Retina (tissue), 1 donor: ENCODE measurements around the gene SASH1.

Experiments
- DNase-seq: peaks from one replicate; pipeline ENCODE4 v3.0.0-alpha.2; 2016

The SASH1 gene

DNA sequence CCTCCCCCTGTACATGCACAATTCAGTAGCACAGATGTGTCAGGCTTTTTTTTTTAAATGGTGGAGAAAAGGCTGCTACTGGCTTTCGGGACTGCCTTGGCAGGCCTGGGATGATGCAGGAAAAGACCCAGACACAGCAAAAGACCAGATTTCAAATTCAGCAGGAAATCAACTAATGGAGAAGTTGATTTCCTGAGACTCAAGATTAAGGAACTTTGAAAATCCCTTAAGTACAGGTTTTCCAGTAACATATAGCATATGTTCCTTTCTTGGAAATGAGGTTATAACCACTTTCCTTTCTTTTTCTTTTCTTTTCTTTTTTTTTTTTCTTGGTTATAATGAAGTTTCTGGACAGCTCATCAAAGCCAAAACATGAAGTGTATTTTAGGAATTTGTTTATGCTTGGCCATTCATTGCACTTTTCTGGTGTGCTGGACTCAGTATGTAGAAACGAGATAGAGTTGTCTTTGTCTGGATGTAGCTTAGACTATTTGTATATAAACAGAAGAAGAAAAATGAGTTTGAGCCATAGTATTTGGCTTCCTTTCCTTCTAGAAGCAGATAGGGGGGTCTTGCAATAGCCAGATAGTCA is 119.4 kb downstream of the SASH1 start:
- DNase-seq, result no peak

DNA sequence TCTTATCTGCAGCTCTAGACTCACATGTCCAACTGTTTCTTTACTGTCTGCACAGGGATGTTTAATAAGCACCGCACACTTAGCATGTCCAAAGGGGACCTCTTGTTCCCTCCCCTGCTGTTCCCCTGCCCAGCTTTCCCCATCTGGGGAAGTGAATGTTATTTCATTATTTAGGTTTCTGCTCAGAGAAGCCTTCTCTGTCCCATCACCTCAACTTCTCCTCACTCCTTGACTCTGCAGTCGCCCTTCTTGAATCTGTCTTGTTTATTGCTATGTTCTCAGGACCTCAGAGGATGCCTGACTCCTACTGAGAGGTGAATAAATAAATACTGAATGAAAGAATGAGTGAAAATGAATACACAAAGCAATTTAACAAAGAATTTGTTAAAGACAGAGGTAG is 121.0 kb downstream of the SASH1 start:
- no peak for DNase-seq

DNA sequence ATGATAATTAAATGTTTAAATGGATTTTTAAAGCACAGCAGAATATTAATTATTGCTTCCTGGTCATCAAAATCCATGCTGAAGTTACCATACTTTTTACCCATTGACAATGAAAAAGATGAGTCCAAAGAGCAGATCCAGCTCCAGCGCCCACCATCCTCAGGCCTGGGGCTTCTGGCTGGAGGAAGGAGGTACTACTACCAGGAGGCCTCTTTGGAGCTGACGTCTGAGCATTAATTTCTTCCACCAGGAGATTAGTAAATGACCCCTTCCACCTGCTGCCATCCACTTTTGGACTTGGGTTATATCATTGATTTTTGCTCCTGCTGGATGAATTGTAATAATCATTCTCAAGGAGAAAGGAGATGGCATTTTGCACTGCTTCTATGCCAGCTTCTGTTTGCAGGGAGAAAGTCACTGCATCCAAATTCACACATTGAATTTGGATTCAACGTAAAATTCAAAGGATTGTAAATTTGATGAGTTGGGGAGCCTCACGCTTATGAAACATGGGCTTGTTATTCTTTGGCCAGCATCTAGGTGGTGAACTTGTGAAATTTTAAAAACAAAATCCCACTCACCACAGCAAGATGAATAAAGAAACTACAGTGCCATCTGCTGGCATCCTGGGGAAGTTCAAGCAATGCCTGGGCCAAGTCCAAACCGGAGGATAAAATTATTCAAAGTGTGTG is 121.8 kb downstream of the SASH1 start:
- peak; percentile 79 for DNase-seq

DNA sequence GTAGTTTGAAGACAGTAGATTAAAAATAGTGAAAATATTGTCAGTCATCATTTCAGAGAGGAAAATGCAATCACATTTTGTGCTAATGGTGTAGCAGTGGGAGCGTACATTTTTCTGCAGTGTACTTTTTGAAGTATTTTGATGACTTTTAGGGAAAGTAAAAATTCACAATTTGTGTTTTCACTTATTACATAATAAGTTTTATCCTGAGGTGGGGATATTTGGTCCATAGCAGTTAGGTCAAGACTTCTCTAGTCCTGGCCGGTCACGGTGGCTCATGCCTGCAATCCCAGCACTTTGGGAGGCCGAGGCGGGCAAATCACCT is 122.3 kb downstream of the SASH1 start:
- no peak for DNase-seq

DNA sequence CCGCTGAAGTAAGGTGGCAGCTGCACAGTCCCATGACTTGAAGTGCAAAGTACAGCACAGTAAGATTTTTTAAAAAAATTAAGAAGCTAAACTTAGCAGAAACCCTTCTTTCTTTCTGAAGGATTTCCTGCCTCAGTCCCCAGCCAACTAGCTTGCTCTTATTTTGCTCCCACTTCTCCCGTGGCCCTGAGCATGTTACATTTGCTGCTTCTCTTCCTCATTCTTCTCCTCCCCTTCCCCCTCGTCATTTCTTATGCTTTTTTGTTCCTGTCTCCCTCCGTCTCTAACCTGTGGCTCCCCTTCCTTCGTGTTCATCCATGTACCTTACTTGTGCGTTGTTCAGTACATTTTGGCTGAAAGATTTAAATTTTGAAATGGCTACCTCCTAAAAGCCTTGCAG is 123.0 kb downstream of the SASH1 start:
- no peak for DNase-seq

DNA sequence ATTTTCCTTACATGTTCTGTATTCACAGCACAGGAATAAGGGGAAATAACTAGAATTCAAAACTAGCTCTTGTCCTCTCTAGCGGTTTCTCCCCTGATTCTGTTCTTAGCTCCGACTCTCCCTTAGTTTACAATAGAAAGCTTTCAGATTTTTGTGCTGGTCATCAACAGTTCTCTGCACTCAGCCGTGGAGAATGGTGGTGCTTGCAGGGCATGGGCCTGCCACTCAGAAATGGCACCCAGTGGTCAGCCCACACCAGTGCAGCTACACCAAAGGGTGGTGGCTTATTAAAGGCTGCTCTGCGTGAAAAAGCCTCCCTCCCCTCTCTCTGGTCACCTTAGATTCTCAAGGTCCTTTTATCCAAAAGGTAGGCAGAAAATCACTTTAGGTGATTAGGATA is 123.5 kb downstream of the SASH1 start:
- no peak for DNase-seq

DNA sequence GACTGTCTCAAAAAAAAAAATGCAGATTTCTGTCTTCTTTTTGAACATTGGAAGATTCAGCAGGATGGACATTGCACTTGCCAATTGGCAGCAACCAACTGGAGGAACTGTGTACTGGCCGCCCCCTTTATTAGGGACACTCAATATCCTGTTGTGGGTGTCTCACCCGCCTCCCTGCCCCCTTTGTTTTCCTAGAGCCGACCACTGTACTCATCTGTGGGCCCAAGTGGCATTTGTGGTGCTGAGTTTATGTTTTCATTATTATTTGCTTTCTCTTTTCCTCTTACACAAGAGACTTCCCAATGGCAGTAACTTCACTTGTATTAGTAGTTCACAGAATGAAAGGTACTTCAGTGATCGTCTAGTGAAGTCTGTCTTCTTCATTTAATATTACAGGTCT is 125.3 kb downstream of the SASH1 start:
- no peak for DNase-seq

DNA sequence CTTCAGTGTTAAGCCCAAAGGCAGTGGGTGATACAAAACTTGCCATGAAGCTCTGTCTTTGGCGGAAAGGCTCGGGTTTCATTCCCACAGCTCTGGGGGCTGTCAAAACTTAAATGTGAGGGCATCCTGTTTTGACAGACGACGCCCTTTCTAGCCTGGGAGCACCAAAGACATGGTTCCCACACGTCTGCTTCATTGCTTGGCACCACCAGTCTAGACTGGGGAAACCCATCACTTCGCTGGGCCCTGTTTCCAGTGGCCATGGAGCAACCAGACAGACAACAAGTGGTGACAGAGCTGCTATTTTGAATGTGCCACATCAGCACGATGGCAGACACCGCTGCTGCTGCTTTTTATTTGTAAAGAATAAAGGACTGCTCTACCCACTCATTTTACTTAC is 127.5 kb downstream of the SASH1 start:
- no peak for DNase-seq

DNA sequence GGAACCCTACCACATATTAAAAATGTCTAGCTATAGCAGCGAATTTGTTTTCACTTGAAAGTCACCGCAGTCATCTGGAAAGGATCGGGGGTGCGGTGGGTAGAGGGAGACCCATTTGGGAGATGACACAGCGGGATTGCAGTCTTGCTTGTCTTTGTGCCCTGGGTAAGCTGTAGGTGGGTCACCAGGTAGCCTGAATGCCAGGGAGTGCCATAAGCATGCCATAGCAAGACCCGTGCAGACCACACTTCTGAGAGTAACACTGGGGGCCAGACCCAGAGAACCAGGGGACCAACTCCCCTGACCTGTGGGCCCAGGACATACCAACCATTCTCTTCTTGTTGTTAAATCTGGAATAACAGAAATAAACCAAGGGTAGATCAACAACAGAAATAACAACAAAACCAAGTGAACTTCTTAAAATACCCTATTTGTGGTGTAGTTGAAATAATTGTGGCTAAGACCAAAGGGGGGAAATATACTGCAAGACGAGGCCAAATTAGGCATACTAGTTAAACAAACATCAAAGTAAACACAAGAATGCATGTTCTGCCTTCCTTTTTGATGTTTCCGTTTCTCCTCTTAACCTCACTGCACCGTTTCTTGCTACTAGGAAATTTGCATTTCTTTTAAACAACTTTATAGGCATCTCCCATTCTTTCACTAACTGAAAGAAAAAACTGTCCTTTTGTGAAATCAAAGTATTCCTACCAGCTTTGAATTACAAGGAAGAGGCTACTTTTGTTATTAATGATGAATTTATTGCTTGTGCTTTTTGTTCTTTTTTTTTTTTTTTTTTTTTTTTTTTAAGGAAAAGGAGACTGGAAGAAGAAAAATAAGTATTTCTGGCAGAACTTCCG is 128.2 kb downstream of the SASH1 start:
- no peak for DNase-seq

DNA sequence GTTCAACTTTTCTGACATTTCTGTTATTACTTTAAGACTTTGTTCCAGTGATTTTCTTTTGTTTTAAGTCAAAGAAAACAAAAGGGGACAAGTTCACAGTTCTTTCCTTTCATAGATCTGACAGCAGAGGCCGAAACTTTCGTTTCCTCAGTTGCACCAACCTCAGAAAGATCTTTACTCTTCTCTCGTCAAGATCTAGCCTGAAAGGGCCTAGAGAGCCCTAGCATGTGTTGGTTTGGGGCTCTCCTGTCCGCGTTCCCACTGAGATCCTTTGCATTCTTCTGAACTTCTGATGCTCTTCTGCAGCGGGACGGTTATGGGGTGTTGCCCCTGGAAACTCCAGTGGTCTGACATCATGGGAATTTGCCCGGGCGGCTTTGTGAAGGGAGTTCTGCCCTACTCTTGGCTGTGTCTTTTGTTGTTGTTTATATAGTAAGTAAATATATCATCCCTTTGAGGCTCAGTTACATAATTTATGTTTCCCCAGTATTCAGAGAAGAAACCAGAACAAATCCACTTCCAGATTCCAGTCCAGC is 129.1 kb downstream of the SASH1 start:
- DNase-seq, result no peak

DNA sequence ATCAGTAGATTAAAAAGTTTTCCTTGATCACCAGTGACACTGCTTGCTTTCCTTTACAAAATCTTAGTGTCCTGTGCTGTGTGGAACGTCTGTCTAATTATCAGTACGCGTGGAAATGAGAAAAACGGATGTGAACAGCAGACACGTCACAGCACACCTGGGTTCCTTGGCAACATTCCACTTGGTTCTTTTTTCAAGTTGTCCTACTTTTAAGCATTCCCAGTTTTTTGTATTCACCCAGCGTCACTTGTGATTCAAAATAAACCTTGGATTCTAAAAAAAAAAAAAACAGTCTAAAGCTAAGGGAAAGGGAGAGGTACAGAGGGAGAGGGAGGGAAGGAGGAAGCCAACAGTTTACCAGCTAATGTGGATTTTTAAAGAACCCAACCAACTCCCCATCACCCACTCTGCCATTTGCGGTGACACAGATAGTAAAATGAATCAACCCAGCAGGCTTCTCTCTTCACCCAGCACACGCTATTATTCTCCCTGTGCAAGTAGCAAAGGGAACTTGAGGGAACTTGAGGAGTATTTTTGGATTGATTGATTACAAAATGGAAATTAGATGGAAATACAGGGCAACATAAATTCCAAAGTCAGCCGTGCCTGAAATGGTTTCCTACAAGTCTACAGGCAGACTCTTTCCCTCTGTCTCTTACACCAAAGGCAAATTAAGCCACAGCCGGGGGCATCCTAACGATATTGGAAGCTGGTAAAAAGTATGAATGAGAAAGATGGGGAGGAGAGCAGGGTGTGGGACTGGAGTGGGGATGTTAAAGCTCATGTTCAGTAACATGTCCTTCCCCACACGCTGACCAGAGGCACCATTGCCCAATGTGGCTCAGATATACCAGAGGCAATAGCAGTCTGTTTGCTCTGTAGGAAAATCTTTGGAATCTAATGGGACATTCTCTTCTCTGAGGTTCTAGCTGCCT is 129.8 kb downstream of the SASH1 start:
- DNase-seq, result no peak

DNA sequence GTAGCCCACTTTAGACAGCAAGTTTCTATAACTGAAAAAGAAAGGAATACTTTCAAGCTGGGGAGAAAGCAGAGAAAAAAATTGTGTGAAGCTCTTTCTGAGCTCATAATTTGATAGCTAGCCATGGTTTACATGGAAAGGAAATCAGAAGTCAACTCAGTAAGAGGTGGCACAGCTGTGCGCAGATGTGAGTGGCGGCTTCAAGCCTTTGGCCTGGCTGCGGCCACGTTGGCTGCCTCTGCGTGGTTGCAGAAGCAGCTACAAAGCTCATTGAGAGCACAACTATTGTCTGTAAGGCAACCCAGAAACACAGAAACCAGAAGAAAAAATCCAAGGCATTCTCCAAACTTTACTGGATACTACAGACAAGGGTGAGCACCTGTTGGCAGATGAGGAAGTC is 136.9 kb downstream of the SASH1 start:
- no peak for DNase-seq

DNA sequence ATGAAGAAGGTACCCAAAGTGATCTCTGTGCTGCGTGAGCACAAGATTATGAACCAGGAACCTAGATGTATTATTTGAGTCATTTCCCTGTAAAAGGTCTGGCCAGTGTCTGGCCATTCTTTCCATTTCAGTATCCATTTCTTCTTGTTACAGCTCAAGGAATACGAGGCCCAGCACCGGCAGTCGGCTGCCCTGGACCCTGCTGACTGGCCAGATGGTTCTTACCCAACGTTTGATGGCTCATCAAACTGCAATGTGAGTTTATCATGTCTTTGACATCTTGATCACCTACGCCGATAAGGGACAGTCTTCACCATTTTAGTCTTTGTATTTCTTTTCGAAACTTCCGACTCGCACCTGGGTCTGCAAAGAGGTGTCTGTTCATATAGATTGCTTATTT is 144.8 kb downstream of the SASH1 start:
- no peak for DNase-seq

DNA sequence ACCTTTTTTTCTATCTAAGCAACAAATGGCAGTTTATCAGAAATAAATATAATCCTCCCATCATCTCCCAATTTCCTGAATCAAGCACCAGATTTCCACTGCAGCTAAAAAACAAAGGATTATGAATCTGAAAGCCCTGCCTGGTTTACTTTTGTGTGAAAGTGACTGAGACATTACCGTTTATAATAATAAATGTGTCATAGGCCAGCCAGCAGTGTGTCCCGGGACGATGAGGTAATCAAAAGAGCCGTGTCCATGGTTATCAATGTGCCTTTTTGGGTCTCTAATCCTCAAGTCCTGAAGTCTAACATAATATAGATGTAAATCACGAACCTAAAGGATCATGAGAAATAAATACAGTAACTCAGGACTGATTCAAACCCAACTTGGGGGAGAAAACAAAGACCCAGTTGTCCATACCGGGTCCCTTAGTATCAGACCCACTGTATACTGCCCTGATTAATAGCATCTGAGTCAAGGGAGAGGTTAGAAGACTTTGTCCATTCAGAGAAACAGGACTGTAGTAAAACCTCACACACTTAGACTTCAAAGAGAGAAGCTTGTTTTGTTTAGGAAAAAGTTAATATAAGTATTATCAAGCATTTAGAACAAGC is 149.1 kb downstream of the SASH1 start:
- DNase-seq, result no peak

DNA sequence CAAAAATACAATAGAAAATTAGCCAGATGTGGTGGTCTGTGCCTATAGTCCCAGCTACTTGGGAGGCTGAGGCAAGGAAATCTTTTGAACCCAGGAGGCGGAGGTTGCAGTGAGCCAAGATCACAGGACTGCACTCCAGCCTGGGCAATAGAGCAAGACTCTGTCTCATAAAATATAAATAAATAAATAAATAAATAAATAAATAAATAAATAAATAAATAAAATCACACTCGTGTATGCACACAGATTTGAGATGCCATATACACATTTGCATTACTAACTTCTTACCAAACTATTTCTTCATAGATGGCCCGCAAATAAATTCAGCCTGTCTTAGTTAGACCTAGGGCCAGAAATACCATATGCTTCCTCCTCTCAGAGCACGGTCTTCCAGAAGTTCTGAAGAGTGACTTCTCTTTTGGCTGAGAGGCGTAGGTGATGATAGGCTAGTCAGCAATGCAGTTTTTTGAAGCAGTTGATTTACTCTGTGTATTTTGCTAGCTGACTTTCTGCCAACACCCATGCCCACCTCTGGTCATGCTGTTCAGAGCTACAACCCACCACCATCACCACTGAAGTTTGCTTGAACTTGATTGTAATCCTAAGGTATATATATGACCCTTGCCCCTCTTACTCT is 150.1 kb downstream of the SASH1 start:
- DNase-seq, result no peak

DNA sequence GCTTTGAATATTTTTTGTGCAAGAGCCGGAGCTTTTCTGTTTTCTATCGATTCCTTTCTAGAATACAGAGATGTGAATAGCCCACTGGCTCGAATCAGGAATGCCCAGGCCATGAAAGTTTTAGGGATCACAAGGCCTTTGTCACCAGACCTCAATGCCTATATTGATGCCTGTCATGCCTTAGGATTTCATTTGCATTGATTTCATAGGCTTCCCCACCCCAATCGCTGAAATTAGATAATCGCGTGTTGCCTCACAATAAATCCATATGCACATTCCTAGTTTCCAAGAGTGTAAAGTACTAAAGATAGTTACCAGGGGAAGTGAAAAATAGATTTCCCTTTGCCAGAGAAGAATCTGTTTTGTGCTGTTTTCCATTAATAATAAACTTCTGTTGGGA is 150.8 kb downstream of the SASH1 start:
- DNase-seq, result no peak

DNA sequence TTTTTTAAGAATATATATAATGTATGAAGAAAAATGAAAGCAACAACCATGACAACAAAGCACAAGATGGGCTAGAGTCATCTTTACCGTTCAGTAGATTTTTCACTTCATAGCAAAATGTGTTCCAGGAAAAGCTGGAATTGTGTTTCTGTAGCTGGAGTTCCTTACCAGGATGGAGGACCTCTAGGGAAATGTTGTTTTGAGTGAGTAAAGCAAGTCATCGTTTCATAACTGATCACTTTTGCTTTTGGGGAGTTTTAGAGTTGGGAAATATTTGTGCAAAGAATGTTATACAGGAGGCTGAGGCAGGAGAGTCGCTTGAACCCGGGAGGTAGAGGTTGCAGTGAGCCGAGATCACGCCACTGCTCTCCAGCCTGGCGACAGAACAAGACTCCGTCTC is 151.6 kb downstream of the SASH1 start:
- DNase-seq, result no peak

DNA sequence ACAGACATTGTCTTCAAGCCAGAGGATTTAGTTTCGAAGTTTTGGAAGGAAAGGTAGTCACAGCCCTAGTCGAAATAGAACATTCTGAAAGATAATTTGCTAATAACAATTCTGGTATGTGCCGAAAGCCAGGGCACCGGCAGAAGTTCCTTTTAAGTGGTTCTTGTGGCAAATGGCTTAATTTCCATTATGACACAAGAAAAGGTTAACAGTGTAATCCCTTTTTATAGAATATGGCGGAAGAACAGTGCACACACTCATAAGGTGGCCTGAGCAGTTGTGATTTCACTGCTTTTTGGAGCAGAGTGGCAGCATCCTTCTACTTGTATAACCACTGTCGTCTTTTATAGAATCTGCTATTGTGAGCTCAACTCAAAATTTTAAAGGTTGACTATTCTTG is 152.4 kb downstream of the SASH1 start:
- no peak for DNase-seq

DNA sequence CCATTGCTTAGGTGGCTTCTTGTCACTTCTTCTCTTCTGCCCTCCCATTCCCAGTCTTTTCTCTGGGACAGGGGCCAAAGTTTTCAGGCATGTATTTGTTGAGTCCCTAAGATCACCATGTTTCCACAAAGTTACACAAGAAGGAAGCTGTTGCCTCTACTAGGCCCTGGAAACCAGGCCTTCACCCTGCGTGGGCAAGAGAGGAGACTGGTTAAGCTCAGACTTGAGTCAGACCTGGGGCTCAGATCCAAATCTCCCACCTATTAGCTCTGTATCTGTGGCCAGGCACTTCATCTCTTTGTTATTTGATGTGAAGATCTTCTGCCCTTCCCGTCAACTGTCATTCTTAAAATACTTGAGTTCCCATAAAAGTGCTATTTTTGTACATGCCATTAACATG is 154.6 kb downstream of the SASH1 start:
- DNase-seq, result no peak

DNA sequence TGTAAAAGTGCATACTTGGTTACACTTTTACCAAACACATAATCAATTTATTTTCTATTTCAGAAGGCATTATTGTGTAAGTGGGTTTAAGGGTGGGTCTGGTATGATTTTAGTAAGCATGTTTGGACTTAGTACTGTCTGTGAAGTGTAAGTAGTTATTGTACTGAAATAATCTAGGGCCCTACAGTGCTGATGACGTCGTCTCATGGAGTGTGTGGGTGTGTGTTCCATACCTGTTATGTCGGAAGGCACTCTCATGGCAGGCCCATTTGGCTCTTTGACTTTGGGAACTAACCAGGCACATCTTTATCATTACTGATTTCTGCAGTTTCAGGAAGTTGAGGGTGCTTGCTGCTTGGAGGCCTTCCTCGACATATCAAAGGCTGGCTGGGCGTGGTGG is 155.1 kb downstream of the SASH1 start:
- DNase-seq, result no peak

DNA sequence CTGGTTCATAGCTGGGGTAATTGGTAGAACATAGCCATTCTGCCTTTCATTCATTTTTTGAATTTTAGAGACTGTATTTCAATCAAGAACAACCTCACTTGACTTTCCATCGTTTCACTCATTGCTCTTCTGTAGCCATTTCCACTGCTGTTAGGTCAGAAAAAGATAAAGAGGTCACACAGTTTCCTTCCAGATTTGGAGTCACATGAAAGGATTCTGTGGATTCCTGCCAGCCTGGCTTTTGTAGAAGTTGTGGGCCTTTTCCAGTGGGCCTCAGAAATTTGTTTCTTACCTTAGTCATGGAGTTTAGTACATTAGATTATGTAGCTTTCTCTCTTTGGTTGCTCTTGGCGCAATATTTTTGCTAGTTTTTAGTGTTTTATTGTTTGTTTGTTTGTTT is 157.8 kb downstream of the SASH1 start:
- DNase-seq, result no peak

DNA sequence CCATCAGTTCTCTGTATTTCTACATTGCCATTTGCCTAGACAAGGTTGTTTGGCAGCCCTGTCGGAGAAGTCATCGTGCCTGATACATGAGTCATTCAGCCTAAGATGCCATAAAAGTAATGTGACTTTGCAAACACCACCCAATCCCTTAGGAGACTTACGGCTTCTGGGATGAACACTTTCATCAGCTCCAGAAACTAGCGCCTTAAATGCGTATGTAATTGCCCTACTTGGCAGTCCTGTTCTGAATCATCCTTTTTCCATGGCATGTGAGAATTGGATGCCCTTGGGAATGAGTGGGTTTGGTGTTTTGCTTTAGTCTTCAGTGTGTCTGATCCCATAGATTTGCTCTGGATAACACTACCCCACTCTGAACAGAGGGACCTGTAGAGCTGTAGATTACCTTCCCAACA is 158.5 kb downstream of the SASH1 start:
- no peak for DNase-seq
